GM19463 (cell line): ENCODE results near the gene TMEM30A.

Experiments used
- ATAC-seq: cut with Tn5 transposase; IDR thresholded peaks from one replicate; pipeline ENCODE4 v1.9.1; 2021; ENCODE audit warnings: mild to moderate bottlenecking, moderate library complexity; ENCODE audit not compliant: unreplicated experiment

The TMEM30A gene

GRCh38 chr6:75266716-75267291 lies 17.8 kb downstream of the TMEM30A start:
- ATAC-seq = no peak

- no peak for ATAC-seq
Observed at GRCh38 chr6:75263401-75263750, 21.2 kb downstream of the TMEM30A start.

DNA sequence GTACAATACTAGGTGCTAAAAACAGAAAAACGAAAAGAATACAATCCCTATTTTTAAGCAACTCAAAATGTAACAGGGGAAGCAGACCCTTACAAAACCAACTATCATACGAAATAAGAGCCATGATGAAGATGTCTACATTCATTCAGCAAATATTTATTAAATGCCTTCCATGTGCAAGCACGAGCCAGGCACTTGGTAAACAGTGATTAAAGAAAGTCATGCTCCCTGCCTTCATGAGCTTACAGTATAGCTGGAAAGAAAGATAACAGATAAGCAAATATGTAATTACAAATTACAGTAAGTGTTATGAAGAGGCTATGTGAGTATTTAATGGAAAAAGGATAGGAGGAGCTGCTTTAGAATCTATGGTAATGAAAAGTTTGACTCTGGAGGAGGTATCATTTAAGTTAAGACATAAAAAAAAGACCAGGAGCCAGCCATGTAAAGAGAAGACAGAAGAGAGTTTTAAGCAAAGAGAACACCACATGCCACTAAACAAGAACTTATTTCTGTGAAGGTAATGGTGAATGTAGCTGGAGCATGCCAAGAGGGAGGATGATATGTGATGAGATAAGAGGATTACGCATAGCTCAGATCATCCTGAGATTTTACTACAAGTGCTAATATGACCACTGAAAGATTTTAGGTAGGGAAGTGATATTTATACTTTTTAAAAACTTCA lies 21.7 kb downstream of the TMEM30A start:
- no peak for ATAC-seq

GRCh38 chr6:75261299-75261698 lies 23.3 kb downstream of the TMEM30A start:
- no peak for ATAC-seq

DNA sequence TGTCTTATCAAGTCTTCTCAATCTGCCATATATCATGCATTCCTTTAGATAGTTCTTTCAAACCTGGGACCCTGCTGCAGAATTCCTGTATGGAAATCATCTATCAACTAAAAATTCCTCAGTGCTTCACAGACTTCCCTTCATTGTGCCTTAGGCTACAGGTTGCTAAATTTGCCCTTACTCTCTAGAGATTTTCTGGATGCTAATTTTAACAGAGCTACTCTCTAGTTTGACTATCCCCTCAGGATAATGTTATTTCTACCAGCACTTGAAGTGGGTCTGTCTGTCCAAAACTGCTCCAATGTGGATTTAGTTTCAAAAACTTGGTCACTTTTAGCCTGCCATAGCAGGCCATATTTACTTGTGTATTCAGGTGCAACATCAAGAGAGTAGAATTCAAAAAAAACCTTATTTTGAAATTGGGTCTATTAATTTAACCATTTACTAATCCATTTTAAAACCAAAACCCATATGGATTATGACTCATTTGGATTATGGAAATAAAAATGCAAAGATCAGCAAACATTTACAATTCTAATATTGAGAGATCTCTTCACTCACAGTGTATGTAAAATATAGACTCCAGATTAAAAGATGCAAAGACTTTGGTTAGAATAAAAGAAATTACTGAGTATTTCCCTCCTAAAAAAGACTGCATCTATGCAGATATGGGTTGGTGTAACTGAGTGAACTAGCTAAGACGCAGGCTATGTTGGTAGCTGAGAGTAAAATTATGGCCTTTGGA lies 27.1 kb downstream of the TMEM30A start:
- no peak for ATAC-seq

- no peak for ATAC-seq
Observed at GRCh38 chr6:75250552-75250951, 34.0 kb downstream of the TMEM30A start.

- ATAC-seq = no peak
Observed at GRCh38 chr6:75249837-75250236, 34.8 kb downstream of the TMEM30A start.

DNA sequence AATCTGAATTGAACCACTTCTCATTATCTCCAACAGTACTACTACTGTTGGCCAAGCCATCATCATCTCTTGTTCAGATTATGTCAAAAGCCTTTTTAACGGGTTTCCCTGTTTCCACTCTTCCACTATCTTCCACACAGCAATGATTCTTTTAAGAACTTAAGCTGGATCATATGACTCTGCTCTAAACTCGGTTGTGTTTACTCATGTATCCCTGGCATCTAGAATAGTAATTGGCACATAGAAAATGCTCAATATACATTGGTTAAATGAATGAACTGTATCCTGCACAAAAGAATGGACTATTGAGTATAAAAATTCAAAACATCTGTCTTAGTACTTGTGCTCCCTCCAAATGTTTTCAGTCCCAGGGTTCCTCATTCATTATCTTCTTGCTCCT lies 38.2 kb downstream of the TMEM30A start:
- ATAC-seq = no peak

GRCh38 chr6:75244063-75244584 lies 40.5 kb downstream of the TMEM30A start:
- ATAC-seq = peak; percentile 3

GRCh38 chr6:75243333-75244062 lies 41.1 kb downstream of the TMEM30A start, which contains the start of gene COX7A2:
COX7A2 (minus strand) TSS chr6:75243801; CDS start chr6:75243734, 67 bp downstream.
- ATAC-seq = peak; percentile 90

- ATAC-seq = no peak
Observed at GRCh38 chr6:75236630-75237029, 48.0 kb downstream of the TMEM30A start.

DNA sequence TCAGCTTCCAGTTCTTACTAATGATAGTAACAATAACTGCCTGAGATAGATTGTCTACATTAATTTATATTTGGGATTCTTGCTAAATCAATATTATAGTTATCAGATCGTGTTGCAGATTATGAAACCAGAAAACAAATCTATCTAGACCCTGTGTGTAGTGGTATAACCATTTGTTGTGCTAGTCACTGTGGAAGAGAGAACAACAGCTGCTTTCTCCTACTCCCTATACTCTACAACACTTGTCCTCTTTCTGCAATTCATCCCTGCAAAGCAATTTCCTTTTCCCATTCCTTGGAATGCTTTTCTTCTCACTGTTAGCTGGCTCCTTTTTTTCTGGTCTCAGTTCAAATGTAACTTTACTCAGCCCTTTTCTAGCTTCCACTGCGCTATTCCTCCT lies 49.3 kb downstream of the TMEM30A start:
- ATAC-seq = no peak

- ATAC-seq = no peak
Observed at GRCh38 chr6:75234126-75234865, 50.3 kb downstream of the TMEM30A start.

DNA sequence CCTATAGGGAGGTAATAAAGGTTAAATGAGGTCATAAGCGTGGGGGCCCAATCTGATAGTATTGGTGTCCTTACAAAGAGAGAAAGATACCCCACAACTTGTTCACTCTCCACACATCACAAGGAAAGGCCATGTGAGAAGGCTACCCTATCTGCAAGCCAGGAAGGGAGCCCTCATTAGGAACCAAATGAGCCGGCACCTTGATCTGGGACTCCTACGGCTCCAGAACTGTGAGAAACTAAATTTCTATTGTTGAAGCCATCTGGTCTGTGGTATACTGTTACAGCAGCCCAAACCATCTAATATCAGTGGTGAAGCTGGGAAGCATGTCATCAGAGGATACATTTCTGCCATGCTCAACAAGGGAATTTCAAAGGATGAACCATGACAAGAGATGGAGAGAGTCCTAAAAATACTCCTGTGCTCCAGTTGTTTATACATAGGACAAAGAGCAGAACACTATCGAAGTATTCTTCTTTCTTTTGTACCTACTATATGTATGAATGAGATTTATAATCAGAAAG lies 51.4 kb downstream of the TMEM30A start:
- no peak for ATAC-seq

DNA sequence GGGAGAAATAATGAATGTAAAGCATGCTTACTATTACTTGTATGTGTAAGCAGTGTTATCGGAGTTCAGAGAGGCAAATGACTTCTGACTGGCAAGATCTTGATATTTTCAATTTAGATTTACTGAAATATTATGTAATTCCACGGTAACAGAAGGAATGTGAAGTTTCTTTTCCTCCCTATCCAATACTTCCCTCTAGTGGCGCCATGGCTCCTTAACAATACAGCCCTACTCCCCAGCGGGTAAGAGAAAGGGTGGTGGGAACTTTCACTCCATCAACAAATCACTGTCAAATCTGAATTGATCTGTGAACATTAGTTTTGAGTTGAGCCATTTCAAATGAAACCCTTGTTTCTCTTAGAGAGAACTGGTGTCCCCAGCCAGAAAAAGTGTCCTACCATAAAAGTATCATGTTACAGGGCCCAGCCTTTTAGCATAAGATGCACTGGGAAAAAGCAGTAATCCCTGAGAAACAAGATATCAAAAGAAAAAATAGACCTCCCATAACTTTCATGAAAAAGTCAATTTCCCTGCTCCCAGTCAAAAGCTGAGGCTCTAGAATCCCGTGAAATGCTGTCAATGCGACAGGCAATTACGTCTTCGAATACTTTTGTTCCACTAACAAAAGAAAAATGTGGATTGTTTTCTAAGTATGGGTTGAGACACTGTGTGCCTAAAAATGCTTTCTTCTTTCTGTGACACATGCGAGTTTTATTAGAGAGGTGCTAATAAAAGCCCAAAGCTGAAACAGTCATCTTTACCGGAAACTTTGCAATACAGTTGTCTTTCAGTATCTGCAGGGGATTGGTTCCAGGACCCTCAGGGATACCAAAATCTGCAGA lies 53.9 kb downstream of the TMEM30A start:
- ATAC-seq = no peak

DNA sequence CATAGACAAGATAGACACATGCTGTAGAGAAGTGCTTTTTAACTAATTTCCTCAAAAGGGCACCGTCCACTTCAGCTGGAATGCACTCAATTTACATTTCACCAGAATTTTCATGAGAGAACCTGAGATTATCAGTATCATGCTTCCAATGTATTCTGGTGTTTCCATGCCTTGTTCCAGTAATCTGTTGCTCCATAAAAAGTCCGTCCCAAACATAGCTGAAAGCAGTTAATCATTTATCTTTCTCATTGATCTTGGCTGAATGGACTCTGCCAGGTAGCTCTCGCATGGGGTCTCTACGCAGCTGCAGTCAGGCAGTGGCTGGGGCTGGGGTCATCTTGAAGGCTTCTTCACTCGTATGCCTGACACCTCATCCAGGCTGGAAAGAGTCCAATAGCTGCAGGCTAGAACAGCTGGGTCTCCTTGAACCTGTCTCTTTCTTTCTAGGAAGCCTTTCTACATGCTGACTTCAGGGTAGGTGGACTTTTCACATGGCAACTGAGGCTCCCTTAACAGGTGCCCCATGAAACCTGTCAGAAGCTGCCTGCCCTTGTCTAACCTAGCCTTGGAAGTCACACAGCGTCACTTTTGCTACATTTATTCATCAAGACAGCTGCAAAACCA lies 60.2 kb downstream of the TMEM30A start:
- ATAC-seq = no peak

- no peak for ATAC-seq
Observed at GRCh38 chr6:75223428-75223827, 61.2 kb downstream of the TMEM30A start.

- ATAC-seq = no peak
Observed at GRCh38 chr6:75222261-75222660, 62.3 kb downstream of the TMEM30A start.

DNA sequence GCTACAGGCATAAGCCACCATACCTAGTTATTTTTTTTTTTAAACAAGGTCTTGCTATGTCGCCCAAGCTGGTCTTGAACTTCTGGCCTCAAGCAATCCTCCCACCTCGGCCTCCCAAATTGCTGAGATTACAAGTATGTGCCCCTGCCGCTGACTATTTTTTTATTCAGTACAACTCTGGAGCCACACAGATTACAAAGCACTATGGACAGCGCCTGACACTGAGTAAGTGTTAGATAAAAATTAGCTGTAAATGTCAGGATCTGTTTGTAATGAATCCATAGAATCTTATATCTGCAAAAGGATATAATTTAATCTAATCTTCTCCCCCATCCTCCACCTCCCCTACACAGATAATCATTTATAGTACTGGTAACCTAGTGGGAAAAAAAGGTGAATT lies 63.5 kb downstream of the TMEM30A start:
- no peak for ATAC-seq
